HG03432 (cell line): ENCODE data around the gene MAP4.
"Not testable (repeated sequence)": the region's sequence is repeated elsewhere in the genome, so short reads cannot be mapped to it uniquely, and the experiment has no call there.

ENCODE experiments used
- ATAC-seq: cut with Tn5 transposase; IDR thresholded peaks from one replicate; pipeline ENCODE4 v1.9.1; 2021; ENCODE audit warnings: mild to moderate bottlenecking, moderate library complexity; ENCODE audit not compliant: unreplicated experiment

Gene MAP4

GRCh38 chr3:47849186-47849698 lies 167.0 kb downstream of the MAP4 start:
- no peak for ATAC-seq

GRCh38 chr3:47848599-47849117 lies 167.6 kb downstream of the MAP4 start:
- ATAC-seq = no peak

- ATAC-seq = no peak
These were observed 168.3 kb downstream of the MAP4 start for GRCh38 chr3:47847801-47848518.

GRCh38 chr3:47847260-47847659 lies 169.0 kb downstream of the MAP4 start:
- no peak for ATAC-seq

- no peak for ATAC-seq
These were observed 169.4 kb downstream of the MAP4 start for GRCh38 chr3:47846880-47847248.

- ATAC-seq = no peak
These were observed 169.9 kb downstream of the MAP4 start for GRCh38 chr3:47846186-47846879.

- no peak for ATAC-seq
These were observed 174.3 kb downstream of the MAP4 start for GRCh38 chr3:47841786-47842349.

- ATAC-seq = no peak
These were observed 177.7 kb downstream of the MAP4 start for GRCh38 chr3:47838503-47838902.

- ATAC-seq = no peak
These were observed 179.2 kb downstream of the MAP4 start for GRCh38 chr3:47836986-47837385.

GRCh38 chr3:47829482-47829881 lies 186.7 kb downstream of the MAP4 start:
- not testable (repeated sequence) for ATAC-seq

- ATAC-seq = no peak
These were observed 190.6 kb downstream of the MAP4 start for GRCh38 chr3:47825590-47825989.

GRCh38 chr3:47824541-47825473 lies 191.4 kb downstream of the MAP4 start:
- peak; percentile 96 for ATAC-seq

- no peak for ATAC-seq
These were observed 198.6 kb downstream of the MAP4 start for GRCh38 chr3:47817609-47818008.

GRCh38 chr3:47813551-47814177 lies 202.6 kb downstream of the MAP4 start:
- ATAC-seq = no peak

GRCh38 chr3:47804577-47804976 lies 211.6 kb downstream of the MAP4 start:
- ATAC-seq = no peak

GRCh38 chr3:47803480-47804025 lies 212.7 kb downstream of the MAP4 start:
- ATAC-seq = no peak

GRCh38 chr3:47802734-47803479 lies 213.3 kb downstream of the MAP4 start, which contains the start of gene DHX30:
Gene DHX30 (plus strand): TSS chr3:47803138. CDS start chr3:47810684, 7,546 bp downstream.
- peak; percentile 89 for ATAC-seq
